Breast epithelium (tissue), 3 donors: ENCODE results near the gene FUT4.

ENCODE experiments used
- POLR2A ChIP-seq: fragments of 450-650 bp; IDR thresholded peaks from one replicate; pipeline ENCODE4 v1.6.1; 2016; ENCODE audit warnings: antibody characterized with exemption, mild to moderate bottlenecking, moderate library complexity
- TF ChIP-seq, protein P1 (sequence below), 3 donors: fragments of 450-650 bp; IDR thresholded peaks; one replicate each; pipeline ENCODE4 v1.5.1; 2016 to 2017; ENCODE audit warnings: antibody characterized with exemption in 3 of 3, mild to moderate bottlenecking in 3 of 3, moderate library complexity in 3 of 3

DNA sequence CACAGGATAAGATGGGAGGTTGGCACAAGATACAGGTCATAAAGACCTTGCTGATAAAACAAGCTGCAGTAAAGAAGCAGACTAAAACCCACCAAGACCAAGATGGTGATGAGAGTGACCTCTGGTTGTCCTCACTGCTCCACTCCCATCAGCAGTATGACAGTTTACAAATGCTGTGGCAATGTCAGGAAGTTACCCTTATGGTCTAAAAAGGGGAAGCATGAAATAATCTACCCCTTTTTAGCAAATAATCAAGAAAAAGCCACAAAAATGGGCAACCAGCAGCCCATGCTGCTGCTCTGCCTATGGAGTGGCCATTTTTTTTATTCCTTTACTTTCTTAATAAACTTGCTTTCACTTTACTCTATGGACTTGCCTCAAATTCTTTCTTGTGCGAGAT is 14.7 kb downstream of the FUT4 start:
- no peak for TF ChIP-seq POLR2A
- TF ChIP-seq, protein P1, sequence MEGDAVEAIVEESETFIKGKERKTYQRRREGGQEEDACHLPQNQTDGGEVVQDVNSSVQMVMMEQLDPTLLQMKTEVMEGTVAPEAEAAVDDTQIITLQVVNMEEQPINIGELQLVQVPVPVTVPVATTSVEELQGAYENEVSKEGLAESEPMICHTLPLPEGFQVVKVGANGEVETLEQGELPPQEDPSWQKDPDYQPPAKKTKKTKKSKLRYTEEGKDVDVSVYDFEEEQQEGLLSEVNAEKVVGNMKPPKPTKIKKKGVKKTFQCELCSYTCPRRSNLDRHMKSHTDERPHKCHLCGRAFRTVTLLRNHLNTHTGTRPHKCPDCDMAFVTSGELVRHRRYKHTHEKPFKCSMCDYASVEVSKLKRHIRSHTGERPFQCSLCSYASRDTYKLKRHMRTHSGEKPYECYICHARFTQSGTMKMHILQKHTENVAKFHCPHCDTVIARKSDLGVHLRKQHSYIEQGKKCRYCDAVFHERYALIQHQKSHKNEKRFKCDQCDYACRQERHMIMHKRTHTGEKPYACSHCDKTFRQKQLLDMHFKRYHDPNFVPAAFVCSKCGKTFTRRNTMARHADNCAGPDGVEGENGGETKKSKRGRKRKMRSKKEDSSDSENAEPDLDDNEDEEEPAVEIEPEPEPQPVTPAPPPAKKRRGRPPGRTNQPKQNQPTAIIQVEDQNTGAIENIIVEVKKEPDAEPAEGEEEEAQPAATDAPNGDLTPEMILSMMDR (IDR thresholded peaks at IDR 0.05) = no peak
